ENCODE results near the gene SLC10A3.

DNA sequence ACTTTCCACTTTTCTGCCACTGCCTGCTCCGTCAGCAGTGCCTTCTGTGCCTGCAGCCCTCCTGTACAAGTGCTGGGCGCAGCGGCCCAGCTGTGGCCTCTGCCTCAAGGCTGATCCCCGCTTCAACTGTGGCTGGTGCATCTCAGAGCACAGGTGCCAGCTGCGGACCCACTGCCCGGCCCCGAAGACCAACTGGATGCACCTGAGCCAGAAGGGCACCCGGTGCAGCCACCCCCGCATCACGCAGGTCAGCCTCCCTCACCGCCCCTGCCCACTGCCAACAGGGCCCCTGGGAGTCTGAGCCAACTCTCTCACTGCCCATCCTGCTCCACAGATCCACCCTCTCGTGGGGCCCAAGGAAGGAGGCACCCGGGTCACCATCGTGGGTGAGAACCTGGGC, 24.8 kb downstream of the SLC10A3 start:
- TF ChIP-seq POLR2A (IDR thresholded peaks at IDR 0.05; ENCODE audit: low read depth): no peak
- TF ChIP-seq, protein P1, sequence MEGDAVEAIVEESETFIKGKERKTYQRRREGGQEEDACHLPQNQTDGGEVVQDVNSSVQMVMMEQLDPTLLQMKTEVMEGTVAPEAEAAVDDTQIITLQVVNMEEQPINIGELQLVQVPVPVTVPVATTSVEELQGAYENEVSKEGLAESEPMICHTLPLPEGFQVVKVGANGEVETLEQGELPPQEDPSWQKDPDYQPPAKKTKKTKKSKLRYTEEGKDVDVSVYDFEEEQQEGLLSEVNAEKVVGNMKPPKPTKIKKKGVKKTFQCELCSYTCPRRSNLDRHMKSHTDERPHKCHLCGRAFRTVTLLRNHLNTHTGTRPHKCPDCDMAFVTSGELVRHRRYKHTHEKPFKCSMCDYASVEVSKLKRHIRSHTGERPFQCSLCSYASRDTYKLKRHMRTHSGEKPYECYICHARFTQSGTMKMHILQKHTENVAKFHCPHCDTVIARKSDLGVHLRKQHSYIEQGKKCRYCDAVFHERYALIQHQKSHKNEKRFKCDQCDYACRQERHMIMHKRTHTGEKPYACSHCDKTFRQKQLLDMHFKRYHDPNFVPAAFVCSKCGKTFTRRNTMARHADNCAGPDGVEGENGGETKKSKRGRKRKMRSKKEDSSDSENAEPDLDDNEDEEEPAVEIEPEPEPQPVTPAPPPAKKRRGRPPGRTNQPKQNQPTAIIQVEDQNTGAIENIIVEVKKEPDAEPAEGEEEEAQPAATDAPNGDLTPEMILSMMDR (IDR thresholded peaks at IDR 0.05): no peak
- no peak for TF ChIP-seq POLR2AphosphoS5 (IDR thresholded peaks at IDR 0.05)
- no peak for TF ChIP-seq EP300 (IDR thresholded peaks at IDR 0.05)
